Natural killer cell (primary cell): ENCODE data around the gene RBMS3. TPM values are rescaled to one million over a fixed set of nuclear protein-coding genes. Genes with fewer than 3 reads are reported as not detected.

Experiments
- ATAC-seq, 3 donors: fragments of 150-1000 bp in 2 of 3; fragments of 200-7000 bp in 1 of 3; cut with Tn5 transposase; 1 replicate in 1 of 3; 2 replicates in 2 of 3; pipeline ENCODE4 v1.10.0; 2021; ENCODE audit warnings: mild to moderate bottlenecking in 2 of 3, moderate library complexity in 2 of 3
- DNase-seq, 2 donors: peaks; one replicate each; pipeline versions ENCODE4 v3.0.0 to v3.0.0-alpha.2; 2013 to 2021; ENCODE audit warnings: mixed read lengths in 1 of 2
- H3K27ac ChIP-seq: one replicate; pipeline ENCODE4 v1.5.1; 2013; ENCODE audit warnings: mild to moderate bottlenecking, low read length
- H3K27me3 ChIP-seq: one replicate; pipeline ENCODE4 v1.6.1; 2013; ENCODE audit warnings: low read length; ENCODE audit not compliant: control insufficient read depth, insufficient read depth
- H3K36me3 ChIP-seq: one replicate; pipeline ENCODE4 v1.6.1; 2013; ENCODE audit warnings: low read length; ENCODE audit not compliant: control insufficient read depth, insufficient read depth
- H3K4me1 ChIP-seq: one replicate; pipeline ENCODE4 v1.6.1; 2013; ENCODE audit warnings: low read length; ENCODE audit not compliant: control insufficient read depth, insufficient read depth
- H3K4me3 ChIP-seq: one replicate; pipeline ENCODE4 v1.5.1; 2013; ENCODE audit warnings: low read length
- H3K9me3 ChIP-seq: one replicate; pipeline ENCODE4 v1.6.1; 2013; ENCODE audit warnings: low read length; ENCODE audit not compliant: control insufficient read depth, insufficient read depth
- H3K27ac Mint-ChIP-seq, 2 donors: one replicate each; pipeline ENCODE4 v1.8.0; 2022; ENCODE audit warnings: mild to moderate bottlenecking in 2 of 2, mixed read lengths in 2 of 2, moderate library complexity in 1 of 2
- H3K27me3 Mint-ChIP-seq, 2 donors: one replicate each; pipeline ENCODE4 v1.8.0; 2022; ENCODE audit warnings: low read depth in 2 of 2, mixed read lengths in 2 of 2
- H3K36me3 Mint-ChIP-seq: one replicate; pipeline ENCODE4 v1.8.0; 2022; ENCODE audit warnings: mixed read lengths
- H3K4me1 Mint-ChIP-seq, 2 donors: one replicate each; pipeline ENCODE4 v1.8.0; 2022; ENCODE audit warnings: mixed read lengths in 2 of 2
- H3K4me3 Mint-ChIP-seq: one replicate; pipeline ENCODE4 v1.8.0; 2022; ENCODE audit warnings: mild to moderate bottlenecking, moderate library complexity, mixed read lengths
- H3K9me3 Mint-ChIP-seq, 2 donors: one replicate each; pipeline ENCODE4 v1.8.0; 2022; ENCODE audit warnings: mixed read lengths in 2 of 2
- WGBS: methylation state at CpG from one replicate; pipeline ENCODE4 v1.1.7; 2013; ENCODE audit warnings: missing lambda C conversion rate; ENCODE audit not compliant: insufficient coverage; 5-methylcytosine and 5-hydroxymethylcytosine counted together
- intact Hi-C: fragments of 100-400 bp; cut with micrococcal nuclease; formaldehyde crosslinking; loops from one replicate; pipeline ENCODE4 v1.14.2; 2022
- total RNA-seq, 4 donors: library from RNA; stranded (reverse); fragments of 120-200 nt in 1 of 4; gene quantifications; one replicate each; pipeline versions ENCODE4 v1.2.3 to v1.2.4, GENCODE V29; 2013 to 2022
- TF ChIP-seq, protein P1 (sequence below): fragments of 200-600 bp; IDR thresholded peaks from one replicate; pipeline ENCODE4 v1.8.0; 2022; ENCODE audit warnings: antibody characterized with exemption

The RBMS3 gene
- total RNA-seq, 3 donors from 2014 or later (not counting 1 experiment from before 2014, with no cell fraction given): 0.16 TPM; not detected in 2

DNA sequence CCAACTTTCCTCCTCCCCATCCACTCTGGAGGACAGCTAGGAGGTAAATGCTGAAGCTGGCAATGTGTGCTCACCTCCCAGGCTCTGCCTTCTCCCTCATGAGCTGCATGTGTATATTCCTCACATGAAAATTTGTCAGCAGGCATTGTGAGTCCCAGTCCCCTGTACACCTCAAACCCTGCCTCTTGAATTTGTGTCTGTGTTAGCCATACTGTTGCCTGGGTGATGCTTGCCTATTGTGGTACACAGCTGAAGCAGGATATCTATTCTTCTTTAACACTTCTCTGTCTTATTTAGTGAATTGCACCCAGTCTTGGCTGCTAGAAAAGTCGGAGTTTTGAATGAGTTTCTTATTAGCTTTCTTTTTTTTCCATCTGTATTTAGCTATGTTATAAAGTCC, 739.5 kb downstream of the RBMS3 start:
- Mint-ChIP-seq H3K4me1 (no peaks in the 10 kb centered on the region), H3K27ac (no peak overlapping the region)
- ATAC-seq: no peak

GRCh38 chr3:30024466-30024865, 743.6 kb downstream of the RBMS3 start:
- H3K36me3 Mint-ChIP-seq: no peaks in the 10 kb centered on the region
- H3K4me1 Mint-ChIP-seq: no peaks in the 10 kb centered on the region
- no peak overlapping the region for H3K4me3 ChIP-seq
- ATAC-seq: no peak
- no peaks in the 10 kb centered on the region for H3K4me1 ChIP-seq
- H3K27me3 ChIP-seq: peaks cover 2% of the 10 kb centered on the region
- no peak overlapping the region for H3K4me3 Mint-ChIP-seq
- no peak for DNase-seq
- H3K9me3 ChIP-seq: no peaks in the 10 kb centered on the region
- no peaks in the 10 kb centered on the region for H3K9me3 Mint-ChIP-seq
- no peaks in the 10 kb centered on the region for H3K36me3 ChIP-seq
- peaks cover 14 to 23% of the 10 kb centered on the region in 2 donors for H3K27me3 Mint-ChIP-seq
- TF ChIP-seq, protein P1, sequence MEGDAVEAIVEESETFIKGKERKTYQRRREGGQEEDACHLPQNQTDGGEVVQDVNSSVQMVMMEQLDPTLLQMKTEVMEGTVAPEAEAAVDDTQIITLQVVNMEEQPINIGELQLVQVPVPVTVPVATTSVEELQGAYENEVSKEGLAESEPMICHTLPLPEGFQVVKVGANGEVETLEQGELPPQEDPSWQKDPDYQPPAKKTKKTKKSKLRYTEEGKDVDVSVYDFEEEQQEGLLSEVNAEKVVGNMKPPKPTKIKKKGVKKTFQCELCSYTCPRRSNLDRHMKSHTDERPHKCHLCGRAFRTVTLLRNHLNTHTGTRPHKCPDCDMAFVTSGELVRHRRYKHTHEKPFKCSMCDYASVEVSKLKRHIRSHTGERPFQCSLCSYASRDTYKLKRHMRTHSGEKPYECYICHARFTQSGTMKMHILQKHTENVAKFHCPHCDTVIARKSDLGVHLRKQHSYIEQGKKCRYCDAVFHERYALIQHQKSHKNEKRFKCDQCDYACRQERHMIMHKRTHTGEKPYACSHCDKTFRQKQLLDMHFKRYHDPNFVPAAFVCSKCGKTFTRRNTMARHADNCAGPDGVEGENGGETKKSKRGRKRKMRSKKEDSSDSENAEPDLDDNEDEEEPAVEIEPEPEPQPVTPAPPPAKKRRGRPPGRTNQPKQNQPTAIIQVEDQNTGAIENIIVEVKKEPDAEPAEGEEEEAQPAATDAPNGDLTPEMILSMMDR: no peak
- H3K27ac ChIP-seq: no peak overlapping the region
- 67% methylated on average over 3 of the region's 4 CpGs for WGBS
- no peak overlapping the region for H3K27ac Mint-ChIP-seq
- intact Hi-C loops: no loop called here

More for the DNA sequence above, 739.5 kb downstream of the RBMS3 start:
- Histone ChIP-seq H3K4me3 (no peak overlapping the region), H3K9me3 (no peaks in the 10 kb centered on the region), H3K27me3 (peaks cover 2% of the 10 kb centered on the region), H3K4me1 (no peaks in the 10 kb centered on the region), H3K27ac (no peak overlapping the region), H3K36me3 (no peaks in the 10 kb centered on the region)
- no peak overlapping the region for H3K4me3 Mint-ChIP-seq
- no CpG with 5 or more reads among the region's 1 CpG for WGBS
- no peaks in the 10 kb centered on the region for H3K36me3 Mint-ChIP-seq
- TF ChIP-seq, protein P1: no peak
- intact Hi-C loops: no loop called here
- no peaks in the 10 kb centered on the region for H3K9me3 Mint-ChIP-seq
- DNase-seq: no peak
- H3K27me3 Mint-ChIP-seq: peaks cover 14 to 23% of the 10 kb centered on the region in 2 donors

- Mint-ChIP-seq H3K27me3 (peaks cover 12 to 21% of the 10 kb centered on the region in 2 donors), H3K27ac (no peak overlapping the region), H3K4me1 (no peaks in the 10 kb centered on the region), H3K9me3 (no peaks in the 10 kb centered on the region), H3K36me3 (no peaks in the 10 kb centered on the region), H3K4me3 (no peak overlapping the region)
- intact Hi-C loops: no loop called here
- no peak for DNase-seq
- Histone ChIP-seq H3K36me3 (no peaks in the 10 kb centered on the region), H3K4me3 (no peak overlapping the region), H3K4me1 (no peaks in the 10 kb centered on the region), H3K27me3 (peaks cover 3% of the 10 kb centered on the region), H3K27ac (no peak overlapping the region), H3K9me3 (no peaks in the 10 kb centered on the region)
- no peak for ATAC-seq
- TF ChIP-seq, protein P1: no peak
- no CpG with 5 or more reads among the region's 1 CpG for WGBS
Measured at GRCh38 chr3:30026851-30027250, 746.0 kb downstream of the RBMS3 start.

- Histone ChIP-seq H3K27me3 (peaks cover 3% of the 10 kb centered on the region), H3K4me3 (no peak overlapping the region), H3K36me3 (no peaks in the 10 kb centered on the region), H3K27ac (no peak overlapping the region), H3K9me3 (no peaks in the 10 kb centered on the region), H3K4me1 (no peaks in the 10 kb centered on the region)
- H3K27me3 Mint-ChIP-seq: peaks cover 8 to 32% of the 10 kb centered on the region in 2 donors
- intact Hi-C loops: no loop called here
- WGBS: 78% methylated on average over 1 of the region's 1 CpG
- H3K4me3 Mint-ChIP-seq: no peak overlapping the region
- no peaks in the 10 kb centered on the region for H3K4me1 Mint-ChIP-seq
- H3K36me3 Mint-ChIP-seq: no peaks in the 10 kb centered on the region
- no peak for DNase-seq
- no peak overlapping the region for H3K27ac Mint-ChIP-seq
- ATAC-seq: no peak
- TF ChIP-seq, protein P1: no peak
- no peaks in the 10 kb centered on the region for H3K9me3 Mint-ChIP-seq
Measured at GRCh38 chr3:30034246-30034991, 753.5 kb downstream of the RBMS3 start.
